Keratinocyte (primary cell): Measurements from ENCODE around the gene REEP6. TPM values are rescaled to one million over a fixed set of nuclear protein-coding genes. Genes with fewer than 3 reads are reported as not detected.

Experiments used
- DNase-seq: peaks from one replicate; pipeline ENCODE4 v3.0.0-alpha.2; 2011; ENCODE audit warnings: low read depth, missing footprints, low spot score
- FAIRE-seq: peaks from 2 replicates; lab custom pipeline; 2011; peaks lifted over from hg19 to GRCh38; lab: Jason Lieb, UNC
- H2AFZ ChIP-seq: 2 replicates; pipeline ENCODE4 v1.6.0; 2012; ENCODE audit warnings: low read length, control low read depth, inconsistent platforms; ENCODE audit not compliant: control insufficient read depth
- H3K27ac ChIP-seq: 2 replicates; pipeline ENCODE4 v1.5.1; 2011; ENCODE audit warnings: low read length; ENCODE audit not compliant: control insufficient read depth, insufficient read depth
- H3K27me3 ChIP-seq: 3 replicates; pipeline ENCODE4 v1.6.0; 2011; ENCODE audit warnings: low read length; ENCODE audit not compliant: control insufficient read depth, insufficient read depth; ENCODE audit errors: extremely low read depth
- H3K36me3 ChIP-seq, 2 experiments: 2 replicates in 1 of 2; 3 replicates in 1 of 2; pipeline ENCODE4 v1.5.1; 2011; ENCODE audit warnings: low read length in 2 of 2, mild to moderate bottlenecking in 1 of 2; ENCODE audit not compliant: control insufficient read depth in 2 of 2, insufficient read depth in 2 of 2; ENCODE audit errors: extremely low read depth in 1 of 2
- H3K4me1 ChIP-seq: 3 replicates; pipeline ENCODE4 v1.5.1; 2011; ENCODE audit warnings: low read length; ENCODE audit not compliant: control insufficient read depth, insufficient read depth; ENCODE audit errors: extremely low read depth
- H3K4me2 ChIP-seq: 3 replicates; pipeline ENCODE4 v1.6.0; 2011; ENCODE audit warnings: low read depth, low read length; ENCODE audit not compliant: control insufficient read depth, insufficient read depth; ENCODE audit errors: extremely low read depth
- H3K4me3 ChIP-seq, 3 experiments: fragments of 200-600 bp in 1 of 3; sonication (generic) in 1 of 3; 2 replicates in 2 of 3; 3 replicates in 1 of 3; pipeline ENCODE4 v1.5.1; 2011 to 2016; ENCODE audit warnings: low read length in 3 of 3, mild to moderate bottlenecking in 3 of 3, control low read depth in 2 of 3, inconsistent platforms in 1 of 3, low read depth in 1 of 3, mixed read lengths in 1 of 3, mixed run types in 1 of 3, moderate library complexity in 1 of 3; ENCODE audit not compliant: control insufficient read depth in 2 of 3, insufficient read depth in 2 of 3; ENCODE audit errors: extremely low read depth in 1 of 3
- H3K79me2 ChIP-seq: 2 replicates; pipeline ENCODE4 v1.6.0; 2012; ENCODE audit warnings: low read length; ENCODE audit not compliant: control insufficient read depth, insufficient read depth
- H3K9ac ChIP-seq: 3 replicates; pipeline ENCODE4 v1.6.0; 2011; ENCODE audit warnings: low read length; ENCODE audit not compliant: control insufficient read depth, insufficient read depth; ENCODE audit errors: extremely low read depth
- H3K9me1 ChIP-seq: 3 replicates; pipeline ENCODE4 v1.6.0; 2011; ENCODE audit warnings: low read length; ENCODE audit not compliant: control insufficient read depth, insufficient read depth; ENCODE audit errors: extremely low read depth
- H3K9me3 ChIP-seq: 2 replicates; pipeline ENCODE4 v1.5.1; 2012; ENCODE audit warnings: low read depth, low read length; ENCODE audit not compliant: control insufficient read depth
- H4K20me1 ChIP-seq: 3 replicates; pipeline ENCODE4 v1.6.0; 2011; ENCODE audit warnings: low read length; ENCODE audit not compliant: control insufficient read depth, insufficient read depth; ENCODE audit errors: extremely low read depth
- EZH2 ChIP-seq: IDR thresholded peaks from one replicate; pipeline ENCODE4 v1.6.1; 2012; ENCODE audit warnings: inconsistent platforms, mild to moderate bottlenecking, low read length, moderate library complexity
- dilution Hi-C: fragments of 300-500 bp; cut with MboI; formaldehyde crosslinking; loops from one replicate; pipeline ENCODE4 v1.7.0; 2020; ENCODE audit warnings: low sequenced_read_pairs; ENCODE audit not compliant: extremely low pct_ligation_motif_present
- polyA plus RNA-seq, 5 experiments: library from polyadenylated mRNA; depleted of rRNA in 3 of 5; stranded (reverse) in 3 of 5; stranded (forward) in 1 of 5; unstranded in 1 of 5; fragments of >200 nt; gene quantifications; 1 replicate in 1 of 5; 2 replicates in 3 of 5; 3 replicates in 1 of 5; pipeline versions ENCODE4 v1.2.1 to v1.2.3, GENCODE V29; 2011 to 2012; ENCODE audit warnings: missing spikeins in 2 of 5, low read depth in 1 of 5, low replicate concordance in 1 of 5
- TF ChIP-seq, protein P1 (sequence below), 3 experiments: IDR thresholded peaks in 1 of 3; conservative IDR thresholded peaks in 1 of 3; optimal IDR thresholded peaks in 1 of 3; 2 replicates in 2 of 3; 3 replicates in 1 of 3; pipeline versions ENCODE3 to v1.5.1; 2011; ENCODE audit warnings: low read length in 3 of 3, mild to moderate bottlenecking in 3 of 3, moderate library complexity in 2 of 3, control low read depth in 1 of 3, inconsistent platforms in 1 of 3; ENCODE audit not compliant: insufficient read depth in 2 of 3; ENCODE audit errors: extremely low read depth in 1 of 3

Gene REEP6
- polyA plus RNA-seq, 1 donor (not counting 4 experiments of a cell fraction or from before 2014, with no cell fraction given), result 1.2 TPM

DNA sequence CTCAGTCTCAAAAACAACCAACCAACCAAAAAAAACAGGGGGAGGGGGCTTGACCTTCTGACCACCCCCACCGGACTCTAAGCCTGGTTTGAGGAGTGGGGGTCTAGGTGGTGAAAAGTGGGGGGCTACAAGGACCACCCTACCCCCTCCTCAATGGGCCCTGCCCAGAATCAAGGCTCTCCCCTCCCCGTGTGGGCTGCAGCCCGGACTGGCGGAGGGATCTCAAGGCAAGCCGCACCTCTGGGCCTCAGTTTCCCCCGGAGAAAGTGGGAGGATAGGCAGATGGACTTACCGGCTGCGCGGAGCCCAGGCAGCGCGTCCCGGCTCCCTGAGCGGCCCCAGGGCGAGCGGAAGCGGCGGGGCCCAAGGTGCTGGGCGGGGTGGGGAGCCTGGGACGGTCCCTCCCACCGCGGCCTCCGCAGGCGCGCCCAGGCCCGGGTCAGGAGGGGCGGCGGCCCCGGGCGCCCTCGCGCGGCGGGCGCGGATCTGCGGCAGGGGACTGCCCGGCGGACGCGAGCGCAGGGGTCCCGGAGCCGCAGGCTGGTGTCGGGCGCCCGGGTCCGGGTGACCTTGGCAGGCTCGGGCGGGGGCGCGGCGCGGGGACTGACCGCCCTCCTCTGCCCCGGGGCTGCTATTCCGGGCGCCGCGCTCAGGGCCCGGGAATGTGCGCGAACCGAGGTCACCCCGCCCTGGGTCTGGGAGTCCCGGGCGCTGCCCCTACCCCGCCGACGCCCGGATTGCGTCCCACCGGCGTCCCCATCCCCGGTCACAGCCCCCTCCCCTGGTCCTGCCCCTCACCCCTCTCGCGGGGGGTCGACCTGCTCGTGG, 21.9 kb downstream of the REEP6 start, which contains the start of gene ADAMTSL5:
Gene ADAMTSL5, minus strand, starts transcription at position 349 of the 828 bp plus-strand sequence. CDS start 2,076 bp downstream, outside the sequence.
- TF ChIP-seq, protein P1, sequence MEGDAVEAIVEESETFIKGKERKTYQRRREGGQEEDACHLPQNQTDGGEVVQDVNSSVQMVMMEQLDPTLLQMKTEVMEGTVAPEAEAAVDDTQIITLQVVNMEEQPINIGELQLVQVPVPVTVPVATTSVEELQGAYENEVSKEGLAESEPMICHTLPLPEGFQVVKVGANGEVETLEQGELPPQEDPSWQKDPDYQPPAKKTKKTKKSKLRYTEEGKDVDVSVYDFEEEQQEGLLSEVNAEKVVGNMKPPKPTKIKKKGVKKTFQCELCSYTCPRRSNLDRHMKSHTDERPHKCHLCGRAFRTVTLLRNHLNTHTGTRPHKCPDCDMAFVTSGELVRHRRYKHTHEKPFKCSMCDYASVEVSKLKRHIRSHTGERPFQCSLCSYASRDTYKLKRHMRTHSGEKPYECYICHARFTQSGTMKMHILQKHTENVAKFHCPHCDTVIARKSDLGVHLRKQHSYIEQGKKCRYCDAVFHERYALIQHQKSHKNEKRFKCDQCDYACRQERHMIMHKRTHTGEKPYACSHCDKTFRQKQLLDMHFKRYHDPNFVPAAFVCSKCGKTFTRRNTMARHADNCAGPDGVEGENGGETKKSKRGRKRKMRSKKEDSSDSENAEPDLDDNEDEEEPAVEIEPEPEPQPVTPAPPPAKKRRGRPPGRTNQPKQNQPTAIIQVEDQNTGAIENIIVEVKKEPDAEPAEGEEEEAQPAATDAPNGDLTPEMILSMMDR (optimal IDR thresholded peaks at IDR 0.05 in 1 of 3, IDR thresholded peaks at IDR 0.05 in 1 of 3, conservative IDR thresholded peaks at IDR 0.05 in 1 of 3; ENCODE audit: extremely low read depth in 1 of 3, insufficient read depth in 2 of 3, low read length in 3 of 3), result peak in 1 of 3 experiments; percentile 54
- no peak for TF ChIP-seq EZH2
- peak within 1 kb of the TSS; percentile 60 for H3K9ac ChIP-seq
- DNase-seq (no peak), FAIRE-seq (no peak)
- no peaks in the 10 kb centered on the region for H3K79me2 ChIP-seq
- peaks cover 0 to 2% of the 10 kb centered on the region in 2 experiments for H3K36me3 ChIP-seq
- no peaks in the 10 kb centered on the region for H4K20me1 ChIP-seq
- H3K9me1 ChIP-seq, result no peaks in the 10 kb centered on the region
- dilution Hi-C loops, result no loop called here
- H3K27ac ChIP-seq, result peak within 1 kb of the TSS; percentile 8
- H3K9me3 ChIP-seq, result no peaks in the 10 kb centered on the region
- H2AFZ ChIP-seq, result peak within 1 kb of the TSS; percentile 2
- no peaks in the 10 kb centered on the region for H3K27me3 ChIP-seq
- peak within 1 kb of the TSS; percentile 79 for H3K4me2 ChIP-seq
- peaks cover 9% of the 10 kb centered on the region for H3K4me1 ChIP-seq
- H3K4me3 ChIP-seq, result peak within 1 kb of the TSS; percentile 57 to 81 (median 69)

DNA sequence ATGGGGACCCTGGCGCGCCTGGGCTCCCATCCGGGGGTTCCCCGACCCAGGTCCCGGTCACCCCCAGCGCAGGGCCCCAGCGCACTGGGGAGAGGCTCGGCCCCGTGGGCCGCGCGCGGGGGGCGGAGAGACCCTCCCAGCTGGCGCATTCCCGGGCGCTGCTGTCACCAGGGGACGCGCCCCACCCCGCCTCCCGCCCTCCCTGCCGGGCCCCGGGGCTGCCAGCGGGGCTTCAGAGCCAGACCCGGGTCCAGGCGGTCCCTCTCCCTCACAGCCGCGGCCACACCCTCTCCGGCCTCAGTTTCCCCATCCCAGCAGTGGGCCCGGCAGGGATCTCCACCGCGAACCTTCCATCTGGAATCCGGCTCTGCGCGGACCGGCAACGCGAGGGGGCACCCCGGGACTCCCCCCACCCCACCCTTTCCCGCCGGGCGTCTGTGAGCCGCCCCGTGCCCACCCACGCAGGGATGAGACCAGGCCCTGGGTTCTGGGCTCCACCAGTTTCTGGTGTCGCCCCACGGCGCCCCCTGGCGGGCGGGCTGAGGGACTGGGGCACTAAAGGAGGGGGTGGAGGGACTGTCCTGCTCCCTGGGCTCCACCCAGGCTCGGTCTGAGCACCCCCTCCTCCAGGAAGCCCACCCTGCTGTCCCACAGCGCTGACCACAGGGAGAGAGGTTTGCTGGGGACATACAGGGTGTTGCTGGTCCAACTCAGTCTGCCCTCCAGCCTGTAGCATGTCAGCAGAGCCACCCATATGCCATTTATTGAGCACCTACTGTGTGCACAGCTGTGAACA, 22.7 kb downstream of the REEP6 start:
- Histone ChIP-seq H3K9me3 (no peaks in the 10 kb centered on the region), H3K27me3 (no peaks in the 10 kb centered on the region), H3K4me2 (peak overlapping the region; percentile 79), H4K20me1 (no peaks in the 10 kb centered on the region), H3K4me3 (peak overlapping the region; percentile 34 to 81 (median 57)), H3K27ac (peak overlapping the region; percentile 8), H3K36me3 (peaks cover 0 to 2% of the 10 kb centered on the region in 2 experiments), H3K9ac (peak overlapping the region; percentile 60), H3K4me1 (peaks cover 5% of the 10 kb centered on the region), H3K79me2 (no peaks in the 10 kb centered on the region), H3K9me1 (no peaks in the 10 kb centered on the region), H2AFZ (no peak overlapping the region)
- TF ChIP-seq, protein P1 (optimal IDR thresholded peaks at IDR 0.05 in 1 of 3, IDR thresholded peaks at IDR 0.05 in 1 of 3, conservative IDR thresholded peaks at IDR 0.05 in 1 of 3; ENCODE audit: extremely low read depth in 1 of 3, insufficient read depth in 2 of 3, low read length in 3 of 3), result peak; percentile 61 to 95 (median 79)
- TF ChIP-seq EZH2, result no peak
- dilution Hi-C loops, result no loop called here
- DNase-seq (no peak), FAIRE-seq (no peak)
